Common myeloid progenitor, CD34-positive (primary cell): ENCODE results near the gene MEI1.

Source experiments
- CTCF ChIA-PET: fragments of 350-600 bp; sonication (Branson Sonifier 250); formaldehyde crosslinking; loops from one replicate; lab custom pipeline; 2021; ENCODE audit warnings: antibody characterized with exemption; lab: Charles Lee
- POLR2A ChIA-PET: fragments of 350-600 bp; sonication (Branson Sonifier 250); formaldehyde crosslinking; loops from one replicate; lab custom pipeline; 2021; ENCODE audit warnings: antibody characterized with exemption; lab: Charles Lee
- DNase-seq, 3 donors: peaks; one replicate each; pipeline versions ENCODE4 v3.0.0 to v3.0.0-alpha.2; 2013
- H3K27ac ChIP-seq, 2 experiments: 1 replicate in 1 of 2; 2 replicates in 1 of 2; pipeline ENCODE4 v1.7.0; 2013; ENCODE audit warnings: inconsistent platforms in 2 of 2, low read length in 2 of 2, mild to moderate bottlenecking in 2 of 2, low read depth in 1 of 2, moderate library complexity in 1 of 2; ENCODE audit not compliant: severe bottlenecking in 2 of 2, insufficient read depth in 1 of 2, poor library complexity in 1 of 2
- H3K27me3 ChIP-seq, 5 experiments: replicated peaks in 2 of 5; 1 replicate in 3 of 5; 2 replicates in 2 of 5; pipeline versions ENCODE4 v1.6.1 to v1.7.0; 2013; ENCODE audit warnings: low read length in 4 of 5, mild to moderate bottlenecking in 2 of 5, moderate library complexity in 2 of 5, inconsistent platforms in 1 of 5; ENCODE audit not compliant: insufficient read depth in 5 of 5, control insufficient read depth in 4 of 5
- H3K36me3 ChIP-seq, 4 experiments: 1 replicate in 2 of 4; 2 replicates in 2 of 4; pipeline versions ENCODE4 v1.6.1 to v1.7.0; 2013; ENCODE audit warnings: low read length in 3 of 4, control low read depth in 1 of 4, mild to moderate bottlenecking in 1 of 4; ENCODE audit not compliant: control insufficient read depth in 4 of 4, insufficient read depth in 4 of 4
- H3K4me1 ChIP-seq, 4 experiments: 1 replicate in 3 of 4; 2 replicates in 1 of 4; pipeline versions ENCODE4 v1.6.1 to v1.7.1; 2013; ENCODE audit warnings: low read length in 3 of 4, mild to moderate bottlenecking in 3 of 4, control low read depth in 1 of 4, inconsistent platforms in 1 of 4, moderate library complexity in 1 of 4; ENCODE audit not compliant: control insufficient read depth in 4 of 4, insufficient read depth in 4 of 4; ENCODE audit errors: control extremely low read depth in 1 of 4
- H3K4me3 ChIP-seq, 7 experiments: 1 replicate in 4 of 7; 2 replicates in 3 of 7; pipeline versions ENCODE4 v1.5.1 to v1.7.0; 2013; ENCODE audit warnings: mild to moderate bottlenecking in 7 of 7, low read length in 6 of 7, moderate library complexity in 6 of 7, inconsistent platforms in 2 of 7, low read depth in 2 of 7, control low read depth in 1 of 7; ENCODE audit not compliant: insufficient read depth in 4 of 7, control insufficient read depth in 1 of 7; ENCODE audit errors: extremely low read depth in 1 of 7
- H3K9me3 ChIP-seq, 5 experiments: 1 replicate in 4 of 5; 2 replicates in 1 of 5; pipeline versions ENCODE4 v1.6.1 to v1.7.1; 2013; ENCODE audit warnings: low read length in 4 of 5, mild to moderate bottlenecking in 2 of 5, inconsistent platforms in 1 of 5, low read depth in 1 of 5, moderate library complexity in 1 of 5; ENCODE audit not compliant: control insufficient read depth in 4 of 5, insufficient read depth in 2 of 5; ENCODE audit errors: control extremely low read depth in 1 of 5
- WGBS: methylation state at CpG from one replicate; pipeline ENCODE4 v1.1.5; 2013; ENCODE audit not compliant: insufficient coverage; 5-methylcytosine and 5-hydroxymethylcytosine counted together

Gene MEI1

DNA sequence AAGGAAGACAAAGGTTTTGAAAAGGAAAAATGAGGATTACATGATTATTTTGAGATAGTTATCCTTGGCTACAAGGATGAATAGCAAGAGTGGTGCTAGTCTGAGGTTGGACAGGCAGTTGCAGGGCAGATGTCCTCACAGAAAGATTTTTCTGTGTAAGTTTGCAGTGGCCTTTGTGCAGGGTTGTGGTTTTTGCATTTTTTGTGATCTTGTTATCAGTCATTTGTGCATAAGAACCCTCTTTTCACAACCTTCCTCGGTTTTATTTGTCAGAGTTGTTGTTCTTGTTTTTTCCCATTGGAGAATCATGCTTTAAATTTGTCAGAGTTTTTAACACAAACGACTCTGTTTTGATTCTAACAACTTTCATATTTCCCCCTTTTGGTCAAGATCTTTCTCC is 102.6 kb downstream of the MEI1 start:
- CTCF ChIA-PET = interaction anchor here (0.8 to 8.3 kb wide), 2 partner anchors 20 to 51 kb away, joined by 4 to 55 read pairs; no protein-coding TSS in a partner anchor

GRCh38 chr22:41805639-41806038 is 106.3 kb downstream of the MEI1 start:
- no peak overlapping the region for H3K27ac ChIP-seq
- POLR2A ChIA-PET = no interaction called here

More for the DNA sequence above, 102.6 kb downstream of the MEI1 start:
- Histone ChIP-seq H3K27me3 (no peaks in the 10 kb centered on the region), H3K4me1 (peaks cover 3 to 32% (median 26%) of the 10 kb centered on the region in 4 experiments), H3K27ac (no peak overlapping the region), H3K9me3 (no peaks in the 10 kb centered on the region), H3K4me3 (peak overlapping the region in 4 of 7 experiments; percentile 84 to 98 (median 92)), H3K36me3 (peaks cover 0 to 3% (median 0%) of the 10 kb centered on the region in 4 experiments)
- WGBS = no CpG with 5 or more reads among the region's 2 CpGs
- no peak for DNase-seq
- POLR2A ChIA-PET = no interaction called here

GRCh38 chr22:41808400-41808799 is 109.1 kb downstream of the MEI1 start:
- Histone ChIP-seq H3K36me3 (peaks cover 4 to 39% (median 22%) of the 10 kb centered on the region in 4 experiments), H3K4me1 (no peaks in the 10 kb centered on the region), H3K27me3 (no peaks in the 10 kb centered on the region), H3K4me3 (no peak overlapping the region), H3K9me3 (no peaks in the 10 kb centered on the region), H3K27ac (no peak overlapping the region)
- WGBS = 95% methylated on average over 5 of the region's 6 CpGs
- POLR2A ChIA-PET = no interaction called here
- no peak for DNase-seq
- CTCF ChIA-PET = no interaction called here

More at GRCh38 chr22:41805639-41806038, 106.3 kb downstream of the MEI1 start:
- peaks cover 3 to 16% (median 13%) of the 10 kb centered on the region in 4 experiments for H3K4me1 ChIP-seq
- DNase-seq = no peak
- CTCF ChIA-PET = interaction anchor here (1.6 kb wide), 1 partner anchor 46 kb away, joined by 4 read pairs; no protein-coding TSS in a partner anchor
- H3K9me3 ChIP-seq = no peaks in the 10 kb centered on the region
- no peaks in the 10 kb centered on the region for H3K27me3 ChIP-seq
- H3K36me3 ChIP-seq = peaks cover 0 to 22% (median 12%) of the 10 kb centered on the region in 4 experiments
- H3K4me3 ChIP-seq = no peak overlapping the region

DNA sequence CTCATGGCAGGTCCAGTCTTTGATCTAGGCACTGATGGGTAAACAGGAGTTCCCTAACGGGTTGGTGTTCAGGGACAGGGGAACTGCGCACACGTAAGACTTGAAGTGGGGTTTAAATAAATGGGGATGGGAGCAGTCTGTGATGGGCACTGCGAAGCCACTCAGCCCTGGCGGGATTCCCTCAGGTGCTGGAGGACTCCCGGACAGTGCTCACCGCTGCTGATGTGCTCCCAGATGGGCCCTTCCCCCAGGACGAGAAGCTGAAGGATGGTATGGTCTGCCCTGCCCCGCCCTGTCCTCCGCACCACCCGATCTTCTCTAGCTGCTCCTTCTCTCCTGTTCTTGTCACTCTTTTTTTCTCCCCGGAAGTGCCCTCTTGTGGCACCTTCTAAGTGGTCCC is 110.7 kb downstream of the MEI1 start:
- ChIA-PET CTCF (interaction anchor here (0.6 to 1.3 kb wide), 2 partner anchors 48 to 62 kb away, joined by 3 to 5 read pairs; no protein-coding TSS in a partner anchor), POLR2A (no interaction called here)
- DNase-seq = no peak
- WGBS = 97% methylated on average over 8 of the region's 12 CpGs
- no peaks in the 10 kb centered on the region for H3K27me3 ChIP-seq
- peaks cover 4 to 52% (median 31%) of the 10 kb centered on the region in 4 experiments for H3K36me3 ChIP-seq
- H3K9me3 ChIP-seq = no peaks in the 10 kb centered on the region
- H3K4me1 ChIP-seq = no peaks in the 10 kb centered on the region
- H3K27ac ChIP-seq = no peak overlapping the region
- H3K4me3 ChIP-seq = no peak overlapping the region

- Histone ChIP-seq H3K36me3 (peaks cover 8 to 69% (median 41%) of the 10 kb centered on the region in 4 experiments), H3K27me3 (no peaks in the 10 kb centered on the region), H3K27ac (no peak overlapping the region), H3K9me3 (no peaks in the 10 kb centered on the region), H3K4me3 (no peak overlapping the region), H3K4me1 (no peaks in the 10 kb centered on the region)
- no peak for DNase-seq
- 98% methylated on average over 14 of the region's 16 CpGs for WGBS
- ChIA-PET POLR2A (no interaction called here), CTCF (interaction anchor here (1.5 kb wide), 1 partner anchor 14 kb away, joined by 6 read pairs; no protein-coding TSS in a partner anchor)
Measured at GRCh38 chr22:41812805-41813545, 113.7 kb downstream of the MEI1 start.

- no peaks in the 10 kb centered on the region for H3K4me1 ChIP-seq
- no peaks in the 10 kb centered on the region for H3K9me3 ChIP-seq
- H3K27ac ChIP-seq = no peak overlapping the region
- peaks cover 8 to 68% (median 48%) of the 10 kb centered on the region in 4 experiments for H3K36me3 ChIP-seq
- ChIA-PET CTCF (interaction anchor here (1.0 to 1.5 kb wide), 3 partner anchors 15 to 100 kb away, joined by 3 to 6 read pairs (median 3); no protein-coding TSS in a partner anchor), POLR2A (no interaction called here)
- DNase-seq = no peak
- H3K4me3 ChIP-seq = no peak overlapping the region
- no peaks in the 10 kb centered on the region for H3K27me3 ChIP-seq
- 100% methylated on average over 6 of the region's 9 CpGs for whole genome bisulfite sequencing
Measured at GRCh38 chr22:41813726-41814410, 114.6 kb downstream of the MEI1 start.
